HG02678 (cell line): Measurements from ENCODE around the gene SPANXB1.
"Not testable (repeated sequence)": the region's sequence is repeated elsewhere in the genome, so short reads cannot be mapped to it uniquely, and the experiment has no call there.

Experiments used
- ATAC-seq: cut with Tn5 transposase; IDR thresholded peaks from one replicate; pipeline ENCODE4 v1.9.1; 2021; ENCODE audit warnings: mild to moderate bottlenecking, moderate library complexity; ENCODE audit not compliant: unreplicated experiment

The SPANXB1 gene

GRCh38 chrX:141002568-141002967, at the start of gene SPANXB1:
SPANXB1 (plus strand) TSS chrX:141002594; CDS start chrX:141002694, 100 bp downstream.
- not testable (repeated sequence) for ATAC-seq

GRCh38 chrX:140967036-140967435, 35.4 kb upstream of the SPANXB1 start:
- ATAC-seq, result no peak

GRCh38 chrX:140971099-140971795, 31.1 kb upstream of the SPANXB1 start:
- no peak for ATAC-seq

GRCh38 chrX:140975472-140975871, 26.9 kb upstream of the SPANXB1 start:
- ATAC-seq, result no peak

GRCh38 chrX:140980271-140980670, 22.1 kb upstream of the SPANXB1 start:
- no peak for ATAC-seq

- no peak for ATAC-seq
These were observed 18.7 kb upstream of the SPANXB1 start for GRCh38 chrX:140983730-140984129.

GRCh38 chrX:141005243-141005642, 2.8 kb downstream of the SPANXB1 start:
- ATAC-seq, result not testable (repeated sequence)

GRCh38 chrX:141044246-141044645, 41.9 kb downstream of the SPANXB1 start:
- ATAC-seq, result not testable (repeated sequence)

GRCh38 chrX:141049878-141050277, 47.5 kb downstream of the SPANXB1 start:
- not testable (repeated sequence) for ATAC-seq

GRCh38 chrX:141052098-141052497, 49.7 kb downstream of the SPANXB1 start:
- not testable (repeated sequence) for ATAC-seq
